Amniotic stem cell (primary cell): ENCODE data around the gene MRPS7.

Source experiments
- DNase-seq: peaks from one replicate; lab custom pipeline; 2025; lab: John Stamatoyannopoulos, UW

Gene MRPS7

GRCh38 chr17:75313941-75314551 is 52.4 kb downstream of the MRPS7 start:
- DNase-seq, result no peak

DNA sequence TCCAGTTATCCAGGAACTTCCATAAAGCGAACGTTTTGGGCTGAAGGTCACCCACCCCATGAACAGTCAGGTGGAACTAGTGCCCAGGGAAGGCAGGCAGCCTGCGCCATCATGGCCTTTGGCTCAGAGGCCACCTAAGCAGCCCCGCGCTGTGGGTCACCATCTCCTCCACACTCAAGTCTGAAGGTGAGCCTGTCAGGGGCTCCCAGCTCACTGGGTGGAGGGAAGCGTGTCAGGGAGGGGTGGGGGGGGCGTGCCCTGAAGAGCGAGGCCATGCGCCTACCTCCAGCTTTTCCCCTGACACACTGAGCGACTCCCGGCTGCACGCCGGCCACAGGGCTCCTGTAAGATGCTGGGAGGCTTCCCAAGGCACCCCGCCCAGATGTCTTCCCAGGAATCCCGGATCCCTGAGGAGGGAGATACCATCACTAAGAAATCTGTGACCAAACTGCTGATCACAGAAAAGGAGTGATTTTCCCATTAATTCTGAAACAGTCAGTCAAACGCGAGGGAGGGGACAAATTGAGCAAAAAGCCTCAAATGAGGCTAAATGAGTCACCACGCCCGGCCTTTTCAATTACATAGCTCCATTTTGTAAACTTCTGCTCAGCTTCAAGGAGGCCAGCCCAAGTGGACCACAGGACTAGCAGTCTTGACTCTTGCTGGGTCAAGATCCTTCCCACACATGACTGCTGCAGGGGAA is 54.0 kb downstream of the MRPS7 start:
- DNase-seq, result no peak
